ENCODE results near the gene EIF3F.

The EIF3F gene

DNA sequence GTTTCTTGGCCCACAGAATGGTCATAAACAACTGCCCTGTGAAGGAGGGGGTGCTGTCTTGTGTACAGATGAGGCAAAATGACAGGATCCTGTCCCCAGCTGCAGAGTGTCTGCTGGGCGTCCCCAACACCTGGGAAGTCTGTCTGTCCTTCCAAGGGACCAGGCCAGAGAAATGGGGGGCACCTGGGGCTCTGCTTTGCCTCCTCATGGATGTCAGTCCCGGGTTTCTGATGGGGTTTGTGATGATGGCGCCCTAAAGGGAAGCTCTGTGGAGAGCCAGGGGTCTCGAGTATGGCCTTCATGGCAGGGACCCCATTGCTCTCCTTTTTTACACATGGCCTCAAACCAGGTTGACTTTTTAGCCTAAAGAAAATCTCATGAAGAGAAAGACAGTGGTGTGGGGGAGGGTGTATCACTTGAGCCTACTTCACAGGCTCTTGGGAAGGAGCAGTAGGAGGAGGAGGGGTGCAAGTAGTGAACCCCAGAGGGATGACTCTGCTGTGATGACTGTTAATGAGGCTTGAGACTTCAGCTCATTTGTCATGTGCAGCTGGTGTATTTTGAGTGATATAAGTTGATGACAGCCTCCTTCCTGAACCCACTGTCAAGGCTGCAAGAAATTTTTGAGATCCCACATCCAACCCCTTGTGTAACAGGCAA is 53.3 kb downstream of the EIF3F start:
- no peak for DNase-seq

DNA sequence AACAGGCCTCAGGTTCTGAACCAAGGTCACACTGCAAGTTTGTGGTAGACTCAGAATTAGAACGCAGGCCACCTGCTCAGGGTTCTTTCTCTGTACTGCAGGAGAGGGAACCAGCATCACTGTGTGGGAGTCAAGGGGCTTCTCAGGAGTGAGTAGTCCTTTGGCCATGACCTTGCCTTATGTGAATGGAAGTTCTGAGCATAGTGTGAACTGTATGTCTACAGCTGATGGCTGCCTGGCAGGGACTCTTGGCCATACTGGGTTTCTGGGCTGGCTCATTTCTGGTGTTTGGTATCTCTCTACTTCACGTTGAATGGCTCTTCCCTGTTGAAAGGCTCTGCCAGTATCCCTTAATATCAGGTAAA is 53.8 kb downstream of the EIF3F start:
- no peak for DNase-seq

DNA sequence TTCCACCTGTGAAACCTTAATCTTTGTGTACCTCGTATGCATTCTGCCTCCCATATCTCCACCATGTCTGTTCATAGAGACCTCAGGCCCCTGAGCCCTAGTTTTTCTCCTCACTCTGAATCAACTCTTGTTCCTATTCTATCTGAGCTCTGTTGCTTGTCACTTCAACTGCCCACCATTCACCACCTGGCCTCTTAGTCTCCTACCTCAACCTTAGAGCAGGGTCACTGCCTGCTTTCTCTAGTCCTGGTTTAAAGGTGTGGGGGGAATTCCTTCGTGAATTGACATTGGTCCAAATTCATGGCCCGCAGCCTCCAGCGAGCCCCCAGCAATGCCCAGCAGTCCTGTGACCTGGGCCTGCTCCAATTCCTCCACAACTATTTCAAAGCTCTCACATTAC is 54.4 kb downstream of the EIF3F start:
- DNase-seq, result no peak

DNA sequence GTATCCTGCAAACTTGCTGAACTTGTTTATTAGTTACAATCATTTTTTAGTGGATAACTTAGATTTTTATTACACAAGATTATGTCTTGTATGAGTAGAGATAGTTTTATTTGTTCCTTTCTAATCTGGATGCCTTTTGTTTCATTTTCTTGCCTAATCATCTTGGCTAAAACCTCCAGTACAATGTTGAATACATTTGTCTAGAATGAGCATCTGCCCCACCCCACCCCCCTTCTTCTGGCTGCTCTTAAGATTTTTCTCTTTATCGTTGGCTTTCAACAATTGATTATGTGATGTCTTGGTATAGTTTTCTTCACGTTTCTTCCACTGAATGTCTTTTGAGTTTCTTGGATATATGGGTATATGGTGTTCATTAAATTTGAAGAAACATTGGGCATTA is 56.6 kb downstream of the EIF3F start:
- DNase-seq, result no peak

DNA sequence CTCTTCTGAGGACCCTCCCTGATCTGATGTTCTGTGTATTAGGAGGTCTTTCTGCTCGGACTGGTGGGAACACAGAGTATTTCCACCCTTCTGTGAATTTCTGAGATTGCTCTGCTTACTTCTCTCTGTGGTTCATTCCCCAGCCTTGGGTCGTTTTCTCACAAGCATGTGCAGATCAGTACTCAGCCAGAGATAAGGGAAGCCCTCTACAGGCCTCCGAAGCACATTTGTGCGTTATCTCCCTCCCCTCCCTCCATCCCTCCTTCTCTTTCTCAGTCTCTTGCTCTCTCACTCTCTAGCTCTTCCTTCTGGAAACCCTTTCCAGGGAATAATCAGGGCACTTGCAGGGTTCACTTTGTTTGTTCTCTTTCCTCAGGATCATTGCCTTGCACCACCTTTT is 58.7 kb downstream of the EIF3F start:
- no peak for DNase-seq

DNA sequence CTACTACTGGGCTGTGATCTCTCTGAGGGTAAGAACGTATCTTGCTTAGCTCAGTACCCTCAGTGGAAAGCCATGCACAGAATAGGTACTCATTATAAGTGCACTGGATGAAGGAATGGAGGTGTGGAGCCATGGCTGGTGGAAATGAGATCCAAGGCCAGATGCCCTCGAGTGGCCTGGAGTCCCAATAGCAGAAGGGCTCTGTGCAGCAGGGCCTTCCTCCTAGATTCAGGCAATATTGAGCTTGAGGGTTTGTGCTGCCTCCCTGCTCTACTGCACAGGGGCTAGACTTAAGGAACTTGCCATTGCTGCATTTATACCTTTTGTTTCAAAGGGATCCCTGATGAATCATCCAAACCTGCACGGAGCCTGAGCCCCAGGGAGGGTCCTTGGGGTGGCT is 60.2 kb downstream of the EIF3F start:
- no peak for DNase-seq

DNA sequence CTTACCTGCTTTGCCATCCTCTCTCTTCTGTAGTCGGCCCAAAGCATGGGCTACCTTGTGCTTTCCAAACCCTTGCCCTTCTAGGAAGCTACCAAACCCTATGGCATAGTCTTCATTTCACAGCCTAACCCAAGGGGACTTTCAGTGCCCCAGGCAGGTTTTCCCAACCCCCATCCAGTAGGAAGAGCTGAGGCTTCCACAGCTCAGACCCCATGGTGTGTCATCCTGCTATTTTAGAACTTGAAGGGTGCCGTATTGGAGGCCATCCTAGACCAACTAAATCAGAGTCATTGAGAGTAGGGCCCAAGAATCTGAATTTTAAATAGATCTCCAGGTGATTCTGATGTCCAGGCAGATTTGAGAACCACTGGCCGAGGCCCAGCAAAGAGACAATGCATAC is 61.9 kb downstream of the EIF3F start:
- DNase-seq, result no peak
